ENCODE results near the gene NUP210L.
A peak's percentile ranks its signal among the peaks of the same experiment; 100 is the strongest.

The NUP210L gene

GRCh38 chr1:153957744-153958110 is 197.1 kb downstream of the NUP210L start:
- peak overlapping the region; percentile 97 for H3K4me3 ChIP-seq (ENCODE audit: control insufficient read depth, low read depth, low read length)
- no peak for DNase-seq (ENCODE audit: low read depth)
- TF ChIP-seq, protein P1, sequence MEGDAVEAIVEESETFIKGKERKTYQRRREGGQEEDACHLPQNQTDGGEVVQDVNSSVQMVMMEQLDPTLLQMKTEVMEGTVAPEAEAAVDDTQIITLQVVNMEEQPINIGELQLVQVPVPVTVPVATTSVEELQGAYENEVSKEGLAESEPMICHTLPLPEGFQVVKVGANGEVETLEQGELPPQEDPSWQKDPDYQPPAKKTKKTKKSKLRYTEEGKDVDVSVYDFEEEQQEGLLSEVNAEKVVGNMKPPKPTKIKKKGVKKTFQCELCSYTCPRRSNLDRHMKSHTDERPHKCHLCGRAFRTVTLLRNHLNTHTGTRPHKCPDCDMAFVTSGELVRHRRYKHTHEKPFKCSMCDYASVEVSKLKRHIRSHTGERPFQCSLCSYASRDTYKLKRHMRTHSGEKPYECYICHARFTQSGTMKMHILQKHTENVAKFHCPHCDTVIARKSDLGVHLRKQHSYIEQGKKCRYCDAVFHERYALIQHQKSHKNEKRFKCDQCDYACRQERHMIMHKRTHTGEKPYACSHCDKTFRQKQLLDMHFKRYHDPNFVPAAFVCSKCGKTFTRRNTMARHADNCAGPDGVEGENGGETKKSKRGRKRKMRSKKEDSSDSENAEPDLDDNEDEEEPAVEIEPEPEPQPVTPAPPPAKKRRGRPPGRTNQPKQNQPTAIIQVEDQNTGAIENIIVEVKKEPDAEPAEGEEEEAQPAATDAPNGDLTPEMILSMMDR (IDR thresholded peaks at IDR 0.05; ENCODE audit: control insufficient read depth, insufficient read depth, low read depth, low read length, missing control alignments) = no peak

- DNase-seq (ENCODE audit: low read depth) = no peak
- peak overlapping the region; percentile 97 for H3K4me3 ChIP-seq (ENCODE audit: control insufficient read depth, low read depth, low read length)
- TF ChIP-seq, protein P1 (IDR thresholded peaks at IDR 0.05; ENCODE audit: control insufficient read depth, insufficient read depth, low read depth, low read length, missing control alignments) = no peak
Observed at GRCh38 chr1:153956997-153957715, 197.7 kb downstream of the NUP210L start.

DNA sequence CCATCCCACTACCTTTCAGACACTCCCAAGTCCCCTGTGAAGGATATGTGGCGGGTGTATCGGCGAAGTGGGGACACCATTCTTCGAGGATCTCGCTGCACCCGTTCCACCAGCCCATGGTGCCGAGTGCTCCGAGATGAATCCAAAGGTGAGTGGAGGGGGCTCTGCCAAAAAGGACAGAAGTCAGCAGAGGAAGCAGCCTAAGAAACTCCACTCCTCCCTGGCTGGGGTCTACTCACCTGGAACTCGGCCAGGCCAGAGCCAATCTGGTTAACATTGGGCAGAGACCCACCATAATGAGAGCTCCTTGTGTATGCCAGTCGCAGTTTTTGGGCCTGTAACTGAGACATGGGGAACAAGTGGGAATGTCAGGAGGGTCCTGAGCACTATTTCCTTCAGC is 200.0 kb downstream of the NUP210L start:
- TF ChIP-seq, protein P1 (IDR thresholded peaks at IDR 0.05; ENCODE audit: control insufficient read depth, insufficient read depth, low read depth, low read length, missing control alignments) = no peak
- no peak overlapping the region for H3K4me3 ChIP-seq (ENCODE audit: control insufficient read depth, low read depth, low read length)
- no peak for DNase-seq (ENCODE audit: low read depth)

- DNase-seq (ENCODE audit: low read depth) = no peak
- no peak overlapping the region for H3K4me3 ChIP-seq (ENCODE audit: control insufficient read depth, low read depth, low read length)
- TF ChIP-seq, protein P1 (IDR thresholded peaks at IDR 0.05; ENCODE audit: control insufficient read depth, insufficient read depth, low read depth, low read length, missing control alignments) = no peak
Observed at GRCh38 chr1:153953859-153954365, 201.0 kb downstream of the NUP210L start.

DNA sequence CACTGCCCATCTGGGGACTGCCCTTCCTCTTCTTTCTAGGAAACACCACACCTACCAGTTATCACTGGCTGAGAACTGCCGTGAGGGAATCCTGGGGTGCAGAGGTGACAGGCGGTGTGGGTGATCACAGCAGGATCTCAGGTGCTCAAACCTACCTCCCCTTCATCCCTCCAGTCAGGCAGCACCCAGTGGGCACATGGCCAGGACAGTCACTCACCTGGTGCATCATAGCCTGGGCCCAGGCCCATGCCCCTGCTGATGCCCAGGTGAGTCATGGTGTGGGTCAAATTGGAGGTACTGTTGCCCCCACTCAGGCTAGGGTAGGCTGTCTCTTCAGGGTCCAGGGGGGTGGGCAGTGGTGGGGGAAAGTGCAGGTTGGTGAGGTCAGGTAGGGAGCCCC is 203.1 kb downstream of the NUP210L start:
- no peak overlapping the region for H3K4me3 ChIP-seq (ENCODE audit: control insufficient read depth, low read depth, low read length)
- TF ChIP-seq, protein P1 (IDR thresholded peaks at IDR 0.05; ENCODE audit: control insufficient read depth, insufficient read depth, low read depth, low read length, missing control alignments) = no peak
- DNase-seq (ENCODE audit: low read depth) = no peak

- TF ChIP-seq, protein P1 (IDR thresholded peaks at IDR 0.05; ENCODE audit: control insufficient read depth, insufficient read depth, low read depth, low read length, missing control alignments) = no peak
- no peak overlapping the region for H3K4me3 ChIP-seq (ENCODE audit: control insufficient read depth, low read depth, low read length)
- DNase-seq (ENCODE audit: low read depth) = no peak
Observed at GRCh38 chr1:153951183-153951582, 203.7 kb downstream of the NUP210L start.

Data from AG09309 (cell line).